ENCODE measurements around the gene GBF1. TPM values are rescaled to one million over a fixed set of nuclear protein-coding genes. Genes with fewer than 3 reads are reported as not detected.

Gene GBF1
- total and polyA plus RNA-seq, 10 of the 15 experiments (the other 5 are each of a cell fraction or from before 2014, with no cell fraction given), result 0.82 to 42.0 (median 21.8) TPM

- peak; percentile 54; the same call in 1 of the 2 replicates for TF ChIP-seq ZBTB40 (IDR thresholded peaks at IDR 0.05; ENCODE audit: borderline replicate concordance)
- TF ChIP-seq E2F4 (IDR thresholded peaks at IDR 0.05; ENCODE audit: low read depth, low read length), result 0 out of 2 replicates have a peak, but pooled peaks have one; percentile 40
- TF ChIP-seq NFXL1 (IDR thresholded peaks at IDR 0.05; ENCODE audit: borderline replicate concordance), result no peak
Measured at GRCh38 chr10:102393411-102394078, 148.2 kb downstream of the GBF1 start (continued).

All from GM12878 (cell line).